ENCODE results near the gene LTA. TPM values are rescaled to one million over a fixed set of nuclear protein-coding genes. Genes with fewer than 3 reads are reported as not detected.

The LTA gene
- polyA plus RNA-seq, 6 donors from 2014 or later, result 6.6 to 26.0 (median 19.4) TPM

GRCh38 chr6:31620586-31621319 is 48.7 kb downstream of the LTA start, which contains the start of gene PRRC2A:
PRRC2A (plus strand) TSS chr6:31620715; CDS start chr6:31622790, 2,075 bp downstream.
- H3K27me3 Mint-ChIP-seq, result no peaks in the 10 kb centered on the region
- H3K4me1 Mint-ChIP-seq, result peaks cover 27 to 46% (median 29%) of the 10 kb centered on the region in 3 donors
- ATAC-seq (ENCODE audit: low read depth in 2 of 2), result peak; percentile 28 to 29
- H3K36me3 Mint-ChIP-seq, result peaks cover under 1 to 1% of the 10 kb centered on the region in 2 donors
- H3K27ac Mint-ChIP-seq, result peak within 1 kb of the TSS; percentile 91 to 100 (median 97)
- no peak for DNase-seq
- H3K4me3 Mint-ChIP-seq, result peak within 1 kb of the TSS; percentile 74 to 98 (median 92)
- H3K9me3 Mint-ChIP-seq, result peaks cover 0 to 1% (median 0%) of the 10 kb centered on the region in 7 donors

GRCh38 chr6:31621320-31621939 is 49.3 kb downstream of the LTA start:
- no peak for ATAC-seq (ENCODE audit: low read depth in 2 of 2)
- Mint-ChIP-seq H3K27me3 (no peaks in the 10 kb centered on the region), H3K27ac (peak overlapping the region; percentile 78 to 99 (median 93)), H3K9me3 (peaks cover 0 to 1% (median 0%) of the 10 kb centered on the region in 7 donors), H3K4me1 (peaks cover 21 to 40% (median 25%) of the 10 kb centered on the region in 3 donors), H3K36me3 (peaks cover 7 to 8% of the 10 kb centered on the region in 2 donors), H3K4me3 (peak overlapping the region; percentile 74 to 98 (median 90))
- DNase-seq, result no peak

- no peak for DNase-seq
- peak overlapping the region; percentile 78 to 99 (median 93) for H3K27ac Mint-ChIP-seq
- ATAC-seq (ENCODE audit: low read depth in 2 of 2), result no peak
- H3K36me3 Mint-ChIP-seq, result peaks cover 10 to 14% of the 10 kb centered on the region in 2 donors
- peaks cover 0 to 1% (median 0%) of the 10 kb centered on the region in 7 donors for H3K9me3 Mint-ChIP-seq
- peak overlapping the region; percentile 74 to 98 (median 90) for H3K4me3 Mint-ChIP-seq
- H3K4me1 Mint-ChIP-seq, result peaks cover 19 to 34% (median 24%) of the 10 kb centered on the region in 3 donors
- H3K27me3 Mint-ChIP-seq, result no peaks in the 10 kb centered on the region
Measured at GRCh38 chr6:31621991-31622390, 49.9 kb downstream of the LTA start.

- Mint-ChIP-seq H3K4me3 (peak overlapping the region in 2 of 8 donors; percentile 89 to 90), H3K27ac (peak overlapping the region in 4 of 6 donors; percentile 31 to 98 (median 84)), H3K9me3 (peaks cover 0 to 1% (median 0%) of the 10 kb centered on the region in 7 donors), H3K27me3 (no peaks in the 10 kb centered on the region), H3K36me3 (peaks cover 16 to 21% of the 10 kb centered on the region in 2 donors), H3K4me1 (peaks cover 24 to 31% (median 30%) of the 10 kb centered on the region in 3 donors)
- DNase-seq (no peak), ATAC-seq (ENCODE audit: low read depth in 2 of 2) (no peak)
Measured at GRCh38 chr6:31622684-31623091, 50.6 kb downstream of the LTA start.

Other genes starting within 250 kb of the LTA start
- gene HLA-B, start 215.1 kb upstream of the LTA start, polyA plus RNA-seq (ENCODE audit: low read depth in 6 of 6), result 1,000 to 10,000 TPM; 3,795 to 6,657 (median 6,196) TPM
- gene MICA, start 168.7 kb upstream of the LTA start, polyA plus RNA-seq (ENCODE audit: low read depth in 6 of 6), result 1 to 10 TPM; 3.6 to 6.3 (median 4.4) TPM
- 10 to 100 TPM in 3 of 6 donors, 1 to 10 TPM in 3; 4.4 to 14.3 (median 9.7) TPM for gene MICB, start 74.1 kb upstream of the LTA start, polyA plus RNA-seq (ENCODE audit: low read depth in 6 of 6)
- gene MCCD1, start 43.3 kb upstream of the LTA start, polyA plus RNA-seq (ENCODE audit: low read depth in 6 of 6), result not detected
- gene DDX39B, start 30.3 kb upstream of the LTA start, polyA plus RNA-seq (ENCODE audit: low read depth in 6 of 6), result 100 to 1,000 TPM in 1 of 6 donors, 10 to 100 TPM in 5; 41.6 to 117 (median 74.5) TPM
- under 1 TPM in 2 of 6 donors, not detected in 4; 0.67 to 0.69 TPM for gene ATP6V1G2, start 25.7 kb upstream of the LTA start, polyA plus RNA-seq (ENCODE audit: low read depth in 6 of 6)
- 10 to 100 TPM in 2 of 6 donors, 1 to 10 TPM in 3, under 1 TPM in 1; 0.24 to 11.4 (median 8.9) TPM for gene NFKBIL1, start 24.7 kb upstream of the LTA start, polyA plus RNA-seq (ENCODE audit: low read depth in 6 of 6)
- 1 to 10 TPM; 1.1 to 5.2 (median 2.6) TPM for gene TNF, start 3.3 kb downstream of the LTA start, polyA plus RNA-seq (ENCODE audit: low read depth in 6 of 6)
- 1,000 to 10,000 TPM; 1,940 to 3,141 (median 2,206) TPM for gene LTB, start 10.1 kb downstream of the LTA start, polyA plus RNA-seq (ENCODE audit: low read depth in 6 of 6)
- gene LST1, start 14.0 kb downstream of the LTA start, polyA plus RNA-seq (ENCODE audit: low read depth in 6 of 6), result 10 to 100 TPM; 28.2 to 78.2 (median 35.2) TPM
- 100 to 1,000 TPM in 5 of 6 donors, 10 to 100 TPM in 1; 84.4 to 158 (median 108) TPM for gene NCR3, start 20.7 kb downstream of the LTA start, polyA plus RNA-seq (ENCODE audit: low read depth in 6 of 6)
- 10 to 100 TPM in 1 of 6 donors, 1 to 10 TPM in 4, under 1 TPM in 1; 0.50 to 14.4 (median 3.5) TPM for gene AIF1, start 42.9 kb downstream of the LTA start, polyA plus RNA-seq (ENCODE audit: low read depth in 6 of 6)
- 10 to 100 TPM in 1 of 6 donors, 1 to 10 TPM in 4, under 1 TPM in 1; 0.70 to 11.3 (median 6.3) TPM for gene PRRC2A, start 48.4 kb downstream of the LTA start, polyA plus RNA-seq (ENCODE audit: low read depth in 6 of 6)
- gene BAG6, start 80.4 kb downstream of the LTA start, polyA plus RNA-seq (ENCODE audit: low read depth in 6 of 6), result 10 to 100 TPM; 20.1 to 27.0 (median 24.2) TPM
- 10 to 100 TPM in 4 of 6 donors, 1 to 10 TPM in 2; 7.6 to 19.6 (median 13.7) TPM for gene APOM, start 83.6 kb downstream of the LTA start, polyA plus RNA-seq (ENCODE audit: low read depth in 6 of 6)
- gene C6orf47, start 88.5 kb downstream of the LTA start, polyA plus RNA-seq (ENCODE audit: low read depth in 6 of 6), result 10 to 100 TPM; 16.8 to 39.9 (median 28.4) TPM
- 10 to 100 TPM; 18.5 to 27.8 (median 23.5) TPM for gene GPANK1, start 92.7 kb downstream of the LTA start, polyA plus RNA-seq (ENCODE audit: low read depth in 6 of 6)
- gene CSNK2B, start 93.8 kb downstream of the LTA start, polyA plus RNA-seq (ENCODE audit: low read depth in 6 of 6), result 100 to 1,000 TPM; 279 to 299 (median 286) TPM
- under 1 TPM in 3 of 6 donors, not detected in 3; 0.23 to 0.87 (median 0.50) TPM for gene LY6G5B, start 97.7 kb downstream of the LTA start, polyA plus RNA-seq (ENCODE audit: low read depth in 6 of 6)
- 1 to 10 TPM in 1 of 6 donors, under 1 TPM in 3, not detected in 2; 0.48 to 1.6 (median 0.92) TPM for gene LY6G5C, start 108.8 kb downstream of the LTA start, polyA plus RNA-seq (ENCODE audit: low read depth in 6 of 6)
- gene ABHD16A, start 131.0 kb downstream of the LTA start, polyA plus RNA-seq (ENCODE audit: low read depth in 6 of 6), result 10 to 100 TPM; 27.3 to 45.3 (median 33.4) TPM
- gene LY6G6F, start 134.6 kb downstream of the LTA start, polyA plus RNA-seq (ENCODE audit: low read depth in 6 of 6), result 1 to 10 TPM in 1 of 6 donors, under 1 TPM in 2, not detected in 3; 0.60 to 1.8 (median 0.75) TPM
- gene LY6G6D, start 143.1 kb downstream of the LTA start, polyA plus RNA-seq (ENCODE audit: low read depth in 6 of 6), result not detected
- not detected for gene LY6G6C, start 149.5 kb downstream of the LTA start, polyA plus RNA-seq (ENCODE audit: low read depth in 6 of 6)
- gene MPIG6B, start 151.1 kb downstream of the LTA start, polyA plus RNA-seq (ENCODE audit: low read depth in 6 of 6), result 1 to 10 TPM in 5 of 6 donors, not detected in 1; 3.0 to 5.1 (median 3.7) TPM
- 10 to 100 TPM; 57.1 to 87.6 (median 82.1) TPM for gene DDAH2, start 157.0 kb downstream of the LTA start, polyA plus RNA-seq (ENCODE audit: low read depth in 6 of 6)
- 100 to 1,000 TPM; 536 to 743 (median 628) TPM for gene CLIC1, start 164.2 kb downstream of the LTA start, polyA plus RNA-seq (ENCODE audit: low read depth in 6 of 6)
- gene MSH5, start 167.7 kb downstream of the LTA start, polyA plus RNA-seq (ENCODE audit: low read depth in 6 of 6), result 1 to 10 TPM in 5 of 6 donors, not detected in 1; 1.9 to 9.3 (median 2.6) TPM
- under 1 TPM in 1 of 6 donors, not detected in 5; 0.96 TPM for gene SAPCD1, start 190.4 kb downstream of the LTA start, polyA plus RNA-seq (ENCODE audit: low read depth in 6 of 6)
- under 1 TPM in 2 of 6 donors, not detected in 4; 0.13 to 0.29 TPM for gene VWA7, start 205.0 kb downstream of the LTA start, polyA plus RNA-seq (ENCODE audit: low read depth in 6 of 6)
- gene VARS1, start 223.5 kb downstream of the LTA start, polyA plus RNA-seq (ENCODE audit: low read depth in 6 of 6), result 10 to 100 TPM; 42.2 to 70.6 (median 50.3) TPM
- gene LSM2, start 234.7 kb downstream of the LTA start, polyA plus RNA-seq (ENCODE audit: low read depth in 6 of 6), result 100 to 1,000 TPM in 1 of 6 donors, 10 to 100 TPM in 5; 75.4 to 107 (median 92.4) TPM
- 1 to 10 TPM in 1 of 6 donors, under 1 TPM in 4, not detected in 1; 0.45 to 1.4 (median 0.71) TPM for gene HSPA1L, start 243.0 kb downstream of the LTA start, polyA plus RNA-seq (ENCODE audit: low read depth in 6 of 6)
- gene HSPA1A, start 243.3 kb downstream of the LTA start, polyA plus RNA-seq (ENCODE audit: low read depth in 6 of 6), result 10 to 100 TPM in 2 of 6 donors, 1 to 10 TPM in 3, under 1 TPM in 1; 0.23 to 12.1 (median 7.9) TPM

Measured in naive B cell (primary cell).